HL-60 (cell line): ENCODE measurements around the gene MATK.

Experiments used
- CTCF ChIP-seq: IDR thresholded peaks from one replicate; pipeline ENCODE4 v1.5.1; 2011; ENCODE audit warnings: low read length, control low read depth, inconsistent platforms; ENCODE audit not compliant: insufficient read depth
- REST ChIP-seq: IDR thresholded peaks from 2 replicates; pipeline ENCODE4 v1.6.1; 2012; ENCODE audit warnings: low read depth; ENCODE audit not compliant: insufficient replicate concordance
- SPI1 ChIP-seq: IDR thresholded peaks from 2 replicates; pipeline ENCODE4 v1.6.1; 2012; ENCODE audit warnings: low read depth, mild to moderate bottlenecking, borderline replicate concordance

- TF ChIP-seq CTCF, result no peak
- no peak for TF ChIP-seq REST
- no peak for TF ChIP-seq SPI1
These were observed 15.4 kb upstream of the MATK start for GRCh38 chr19:3801412-3802096.
